NCI-H2081 (cell line): ENCODE results near the gene PPFIA3.

Experiments used
- DNase-seq, 2 experiments: peaks; one replicate each; lab custom pipeline; 2025; lab: John Stamatoyannopoulos, UW

Gene PPFIA3

GRCh38 chr19:49119411-49120324 lies at the start of gene PPFIA3:
TSS of gene PPFIA3 (plus strand) at chr19:49119544. CDS start at chr19:49127874, 8,330 bp downstream.
- peak in 1 of 2 experiments; percentile 24 for DNase-seq

GRCh38 chr19:49070416-49070815 lies 48.9 kb upstream of the PPFIA3 start:
- DNase-seq: no peak

DNA sequence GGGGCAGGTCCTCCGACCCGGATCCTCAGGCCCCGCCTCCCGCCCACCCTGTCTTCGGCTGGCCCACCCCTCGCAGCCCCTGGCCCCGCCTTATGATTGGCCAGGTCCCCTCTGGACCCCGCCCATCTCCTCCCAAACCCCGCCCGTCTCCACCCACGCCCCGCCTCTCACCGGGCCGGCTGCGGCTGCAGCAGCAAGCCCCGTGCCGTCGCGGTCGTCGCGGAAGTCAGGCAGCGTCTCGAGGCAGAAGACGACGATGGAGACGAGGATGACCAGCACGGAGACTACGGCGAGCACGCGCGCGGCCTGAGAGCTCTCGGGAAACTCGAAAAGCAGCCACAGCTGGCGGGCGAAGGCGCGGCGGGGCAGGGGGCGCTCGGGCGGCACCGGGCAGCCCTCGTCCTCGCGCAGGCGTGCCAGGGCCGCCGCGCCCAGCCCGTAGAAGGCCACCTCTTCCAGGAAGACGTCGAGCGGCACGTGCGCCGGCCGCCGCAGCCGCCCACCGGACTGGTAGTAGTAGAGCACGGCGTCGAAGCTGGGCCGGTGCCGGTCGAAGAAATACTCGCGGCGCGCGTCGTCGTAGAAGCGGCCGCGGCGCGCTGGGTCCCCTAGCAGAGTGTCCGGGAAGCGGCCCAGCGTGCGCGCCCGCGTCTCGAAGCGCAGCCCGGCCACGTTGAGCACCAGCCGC lies 47.3 kb upstream of the PPFIA3 start:
- DNase-seq: no peak

DNA sequence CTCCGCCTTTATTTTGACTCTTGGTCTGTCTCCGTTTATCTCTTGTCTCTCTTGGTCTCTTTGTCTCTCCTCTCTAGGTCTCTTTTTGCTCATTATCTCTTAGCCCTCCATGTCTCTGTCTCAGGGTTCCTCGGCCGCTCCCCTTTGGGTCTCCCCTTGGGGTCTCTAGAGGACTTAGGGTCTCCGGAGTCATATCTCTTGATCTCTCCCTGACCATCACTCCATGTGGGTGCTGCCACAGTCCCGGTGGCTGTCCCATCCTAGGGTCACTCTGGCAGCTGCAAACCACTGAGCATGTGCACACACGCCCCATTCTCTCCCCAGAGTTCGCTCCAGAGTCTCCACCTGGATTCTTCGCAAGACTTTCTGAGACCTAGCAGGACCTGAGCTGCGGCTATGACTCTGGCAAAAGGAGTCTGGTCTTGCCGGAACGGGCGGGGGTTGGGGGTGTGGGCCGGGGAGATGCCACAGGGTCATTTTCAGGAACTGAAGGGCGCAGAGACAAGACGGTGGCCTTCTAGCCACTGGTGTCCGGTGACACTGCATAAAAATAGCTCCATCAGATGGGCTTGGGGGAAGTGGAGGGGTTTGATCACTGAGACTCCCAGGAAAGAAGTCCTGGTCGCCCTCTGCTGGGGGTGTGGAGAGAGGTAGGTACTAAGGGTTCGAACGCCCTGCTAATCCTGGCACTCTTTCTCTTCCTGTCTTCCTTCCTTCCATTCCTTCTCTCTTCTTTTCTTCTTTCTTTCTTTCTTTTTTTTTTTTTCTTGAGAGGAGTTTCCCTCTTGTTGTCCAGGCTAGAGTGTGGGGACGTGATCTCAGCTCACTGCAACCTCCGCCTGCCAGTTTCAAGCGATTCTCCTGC lies 45.6 kb upstream of the PPFIA3 start:
- DNase-seq: peak in 1 of 2 experiments; percentile 20

- DNase-seq: peak; percentile 9 to 43
Observed at GRCh38 chr19:49074869-49075268, 44.5 kb upstream of the PPFIA3 start.

GRCh38 chr19:49080392-49080791 lies 39.0 kb upstream of the PPFIA3 start:
- no peak for DNase-seq

GRCh38 chr19:49081273-49081672 lies 38.1 kb upstream of the PPFIA3 start:
- no peak for DNase-seq

DNA sequence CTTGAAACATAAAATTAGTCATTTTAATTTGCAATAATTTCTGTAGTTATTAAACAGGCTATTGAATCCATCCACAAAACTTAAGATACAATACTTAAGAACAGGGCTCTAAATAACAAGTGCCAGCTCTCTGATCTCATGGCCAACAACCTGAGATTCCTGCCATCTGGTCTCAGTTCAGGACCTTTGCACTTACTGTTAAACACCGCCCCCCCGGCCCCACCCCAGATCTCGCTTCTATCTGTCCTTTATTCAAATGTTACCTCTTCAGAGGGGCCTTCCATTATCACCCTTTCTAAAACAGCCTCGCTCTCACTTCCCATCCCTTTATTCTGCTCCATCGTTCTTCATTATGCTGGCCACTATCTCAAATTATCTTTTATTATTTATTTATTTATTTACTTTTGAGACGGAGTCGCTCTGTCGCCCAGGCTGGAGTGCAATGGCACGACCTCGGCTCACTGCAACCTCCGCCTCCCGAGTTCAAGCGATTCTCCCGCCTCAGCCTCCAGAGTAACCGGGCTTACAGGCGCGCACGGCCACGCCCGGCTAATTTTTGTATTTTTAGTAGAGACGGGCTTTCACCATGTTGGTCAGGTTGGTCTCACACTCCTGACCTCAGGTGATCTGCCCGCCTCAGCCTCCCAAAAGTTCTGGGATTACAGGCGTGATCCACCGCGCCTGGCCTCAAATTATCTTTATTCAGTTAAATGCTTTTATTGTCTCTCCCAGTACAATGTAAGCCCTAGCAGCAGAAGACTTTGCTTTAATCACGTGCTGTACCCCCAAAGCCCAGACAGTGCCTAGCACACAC lies 34.9 kb upstream of the PPFIA3 start:
- DNase-seq: no peak

DNA sequence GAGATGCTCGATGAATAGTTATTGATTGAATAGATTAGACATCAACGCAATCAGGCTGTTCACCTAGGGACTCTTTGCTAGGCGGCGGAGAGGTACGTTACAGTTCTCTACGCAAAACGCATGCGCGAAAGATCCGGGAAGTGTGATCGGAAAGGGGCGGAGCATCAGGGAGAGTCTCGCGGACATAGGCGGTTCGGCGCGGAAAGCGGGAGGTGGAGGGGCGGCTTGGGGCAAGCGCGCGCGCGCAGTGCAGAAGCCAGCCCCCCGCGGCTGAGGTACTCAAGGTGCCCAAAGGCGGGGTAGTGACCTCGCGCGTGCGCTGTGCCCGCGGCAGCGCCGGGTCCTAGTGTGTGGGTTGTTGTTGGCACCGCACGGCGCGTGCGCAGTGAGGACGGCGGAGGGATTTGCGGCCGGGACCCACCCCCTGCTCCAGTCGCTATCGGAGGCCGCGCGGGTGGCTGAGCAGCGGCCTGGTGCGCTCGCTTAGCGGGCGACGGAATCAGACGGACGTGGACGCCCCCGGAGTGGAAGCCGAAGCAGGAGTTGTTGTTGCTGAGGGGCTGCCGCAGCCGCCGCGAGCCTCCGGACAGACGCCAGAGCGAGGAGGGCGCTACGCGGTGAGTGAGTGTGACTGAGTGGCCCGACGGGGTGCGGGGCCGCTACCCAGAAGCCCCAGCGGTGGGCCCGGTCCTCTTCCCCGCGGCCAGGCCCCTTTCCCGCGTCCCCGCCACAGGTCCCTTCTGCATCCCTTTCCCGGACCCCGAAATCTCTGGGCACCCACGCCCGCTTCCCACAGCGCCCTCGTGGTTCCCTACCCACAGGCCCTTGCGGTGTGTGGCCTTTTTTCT lies 34.1 kb upstream of the PPFIA3 start, which contains the start of gene SNRNP70:
SNRNP70 (plus strand) TSS at position 432 of the 848 bp plus-strand sequence. CDS start 964 bp downstream, outside the sequence.
- DNase-seq: peak; percentile 99

GRCh38 chr19:49085868-49086232 lies 33.5 kb upstream of the PPFIA3 start:
- no peak for DNase-seq

- no peak for DNase-seq
Observed at GRCh38 chr19:49086296-49086695, 33.0 kb upstream of the PPFIA3 start.

- DNase-seq: no peak
Observed at GRCh38 chr19:49091391-49092038, 27.8 kb upstream of the PPFIA3 start.

- no peak for DNase-seq
Observed at GRCh38 chr19:49092686-49093085, 26.7 kb upstream of the PPFIA3 start.

- no peak for DNase-seq
Observed at GRCh38 chr19:49094505-49095482, 24.6 kb upstream of the PPFIA3 start.

DNA sequence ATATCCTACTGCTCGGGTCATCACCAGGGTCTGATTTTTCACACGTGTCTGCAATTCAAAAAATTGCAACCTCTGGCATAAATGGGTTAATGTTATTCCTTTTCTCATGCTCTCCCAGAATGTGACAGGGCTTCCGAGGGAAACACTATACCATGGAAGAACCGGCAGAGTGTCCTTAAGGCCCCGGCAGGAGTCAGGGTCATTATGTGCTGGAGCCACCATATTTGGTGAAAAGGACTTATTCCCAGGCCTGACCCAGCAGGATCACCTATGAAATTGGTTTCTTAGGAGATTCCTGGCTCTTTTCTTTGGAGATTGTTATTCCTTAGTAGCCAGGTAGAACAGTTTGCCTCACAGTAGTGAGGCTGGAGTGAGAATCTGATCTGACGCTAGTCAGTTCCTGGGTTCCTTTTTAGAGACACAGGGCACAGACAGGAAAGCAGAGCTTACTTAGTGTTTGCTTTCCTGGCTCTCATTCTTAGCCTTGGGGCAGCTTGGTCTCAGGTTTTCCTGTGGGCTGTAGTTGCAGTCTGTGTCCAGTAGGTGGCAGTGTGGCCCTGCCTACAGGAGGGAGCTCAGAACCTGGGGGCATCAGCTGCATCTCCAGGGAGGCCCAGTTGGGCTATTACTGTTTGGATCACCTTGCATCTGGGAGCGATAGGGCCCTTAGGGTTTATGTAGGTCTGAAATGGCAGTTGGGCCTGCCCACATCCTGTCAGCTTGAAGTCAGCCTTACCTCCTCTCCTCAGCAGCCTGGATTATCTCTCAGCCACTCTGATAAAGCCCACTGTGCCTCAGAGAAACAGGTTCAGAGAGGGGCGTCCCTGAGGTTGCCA lies 21.7 kb upstream of the PPFIA3 start:
- DNase-seq: peak; percentile 75 to 83

GRCh38 chr19:49098795-49099194 lies 20.5 kb upstream of the PPFIA3 start:
- DNase-seq: no peak

DNA sequence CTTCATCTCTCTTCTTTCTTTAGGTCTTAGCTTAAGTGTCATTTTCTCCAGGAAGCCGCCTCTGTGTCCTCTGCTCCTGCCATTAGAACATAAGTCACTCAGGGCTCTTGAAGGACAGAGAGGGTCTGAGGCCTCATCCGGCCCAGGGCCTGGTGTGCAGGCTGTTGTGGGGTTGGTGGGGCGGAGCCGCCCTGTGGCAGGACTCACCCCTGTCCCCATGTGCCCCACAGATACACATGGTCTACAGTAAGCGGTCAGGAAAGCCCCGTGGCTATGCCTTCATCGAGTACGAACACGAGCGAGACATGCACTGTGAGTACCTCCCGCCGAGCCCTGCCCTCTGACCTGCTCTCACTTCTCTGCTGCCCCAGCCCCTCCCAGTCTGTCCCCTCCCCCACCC lies 18.2 kb upstream of the PPFIA3 start:
- DNase-seq: no peak

- no peak for DNase-seq
Observed at GRCh38 chr19:49102303-49102702, 17.0 kb upstream of the PPFIA3 start.
